ENCODE data around the gene ARHGAP18.

The ARHGAP18 gene

GRCh38 chr6:129651291-129651691 is 58.7 kb downstream of the ARHGAP18 start:
- H3K27me3 ChIP-seq (ENCODE audit: control insufficient read depth, insufficient read depth, low read length) = no peaks in the 10 kb centered on the region
- no peaks in the 10 kb centered on the region for H3K9me3 ChIP-seq (replicated peaks; ENCODE audit: low read length)
- H3K36me3 ChIP-seq (ENCODE audit: insufficient read depth, low read length) = peaks cover 6% of the 10 kb centered on the region
- H3K4me2 ChIP-seq (ENCODE audit: low read length) = no peak overlapping the region
- H3K4me3 ChIP-seq (ENCODE audit: low read length) = no peak overlapping the region
- no peak overlapping the region for H3K9ac ChIP-seq (ENCODE audit: low read depth, low read length)
- peaks cover 36% of the 10 kb centered on the region for H3K4me1 ChIP-seq (ENCODE audit: control insufficient read depth, insufficient read depth, low read length)

GRCh38 chr6:129648819-129649491 is 61.0 kb downstream of the ARHGAP18 start:
- Histone ChIP-seq H3K27me3 (ENCODE audit: control insufficient read depth, insufficient read depth, low read length) (no peaks in the 10 kb centered on the region), H3K4me3 (ENCODE audit: low read length) (no peak overlapping the region), H3K36me3 (ENCODE audit: insufficient read depth, low read length) (peaks cover 6% of the 10 kb centered on the region), H3K4me2 (ENCODE audit: low read length) (no peak overlapping the region), H3K4me1 (ENCODE audit: control insufficient read depth, insufficient read depth, low read length) (peaks cover 60% of the 10 kb centered on the region), H3K9me3 (replicated peaks; ENCODE audit: low read length) (no peaks in the 10 kb centered on the region), H3K9ac (ENCODE audit: low read depth, low read length) (no peak overlapping the region)

GRCh38 chr6:129647044-129647443 is 62.9 kb downstream of the ARHGAP18 start:
- H3K36me3 ChIP-seq (ENCODE audit: insufficient read depth, low read length) = peaks cover 6% of the 10 kb centered on the region
- H3K9ac ChIP-seq (ENCODE audit: low read depth, low read length) = peak overlapping the region; percentile 20
- H3K27me3 ChIP-seq (ENCODE audit: control insufficient read depth, insufficient read depth, low read length) = no peaks in the 10 kb centered on the region
- peaks cover 47% of the 10 kb centered on the region for H3K4me1 ChIP-seq (ENCODE audit: control insufficient read depth, insufficient read depth, low read length)
- H3K4me3 ChIP-seq (ENCODE audit: low read length) = no peak overlapping the region
- H3K9me3 ChIP-seq (replicated peaks; ENCODE audit: low read length) = no peaks in the 10 kb centered on the region
- H3K4me2 ChIP-seq (ENCODE audit: low read length) = peak overlapping the region; percentile 58

- H3K9ac ChIP-seq (ENCODE audit: low read depth, low read length) = peak overlapping the region; percentile 20
- no peaks in the 10 kb centered on the region for H3K9me3 ChIP-seq (replicated peaks; ENCODE audit: low read length)
- no peaks in the 10 kb centered on the region for H3K27me3 ChIP-seq (ENCODE audit: control insufficient read depth, insufficient read depth, low read length)
- H3K4me3 ChIP-seq (ENCODE audit: low read length) = no peak overlapping the region
- peak overlapping the region; percentile 58 for H3K4me2 ChIP-seq (ENCODE audit: low read length)
- H3K36me3 ChIP-seq (ENCODE audit: insufficient read depth, low read length) = peaks cover 6% of the 10 kb centered on the region
- H3K4me1 ChIP-seq (ENCODE audit: control insufficient read depth, insufficient read depth, low read length) = peaks cover 51% of the 10 kb centered on the region
Observed at GRCh38 chr6:129646642-129647041, 63.3 kb downstream of the ARHGAP18 start.

GRCh38 chr6:129645830-129646579 is 64.0 kb downstream of the ARHGAP18 start:
- no peaks in the 10 kb centered on the region for H3K27me3 ChIP-seq (ENCODE audit: control insufficient read depth, insufficient read depth, low read length)
- no peaks in the 10 kb centered on the region for H3K9me3 ChIP-seq (replicated peaks; ENCODE audit: low read length)
- peaks cover 53% of the 10 kb centered on the region for H3K4me1 ChIP-seq (ENCODE audit: control insufficient read depth, insufficient read depth, low read length)
- H3K4me3 ChIP-seq (ENCODE audit: low read length) = peak overlapping the region; percentile 25
- H3K36me3 ChIP-seq (ENCODE audit: insufficient read depth, low read length) = peaks cover 6% of the 10 kb centered on the region
- peak overlapping the region; percentile 55 for H3K9ac ChIP-seq (ENCODE audit: low read depth, low read length)
- peak overlapping the region; percentile 57 for H3K4me2 ChIP-seq (ENCODE audit: low read length)

GRCh38 chr6:129645106-129645829 is 64.7 kb downstream of the ARHGAP18 start:
- Histone ChIP-seq H3K36me3 (ENCODE audit: insufficient read depth, low read length) (peaks cover 10% of the 10 kb centered on the region), H3K4me2 (ENCODE audit: low read length) (peak overlapping the region; percentile 57), H3K9me3 (replicated peaks; ENCODE audit: low read length) (no peaks in the 10 kb centered on the region), H3K27me3 (ENCODE audit: control insufficient read depth, insufficient read depth, low read length) (no peaks in the 10 kb centered on the region), H3K9ac (ENCODE audit: low read depth, low read length) (peak overlapping the region; percentile 55), H3K4me1 (ENCODE audit: control insufficient read depth, insufficient read depth, low read length) (peaks cover 55% of the 10 kb centered on the region), H3K4me3 (ENCODE audit: low read length) (peak overlapping the region; percentile 25)

GRCh38 chr6:129644567-129645015 is 65.4 kb downstream of the ARHGAP18 start:
- H3K9me3 ChIP-seq (replicated peaks; ENCODE audit: low read length) = no peaks in the 10 kb centered on the region
- peaks cover 55% of the 10 kb centered on the region for H3K4me1 ChIP-seq (ENCODE audit: control insufficient read depth, insufficient read depth, low read length)
- H3K4me2 ChIP-seq (ENCODE audit: low read length) = peak overlapping the region; percentile 57
- H3K27me3 ChIP-seq (ENCODE audit: control insufficient read depth, insufficient read depth, low read length) = no peaks in the 10 kb centered on the region
- peak overlapping the region; percentile 55 for H3K9ac ChIP-seq (ENCODE audit: low read depth, low read length)
- H3K4me3 ChIP-seq (ENCODE audit: low read length) = peak overlapping the region; percentile 26
- H3K36me3 ChIP-seq (ENCODE audit: insufficient read depth, low read length) = peaks cover 12% of the 10 kb centered on the region

- Histone ChIP-seq H3K4me2 (ENCODE audit: low read length) (peak overlapping the region; percentile 57), H3K36me3 (ENCODE audit: insufficient read depth, low read length) (peaks cover 17% of the 10 kb centered on the region), H3K4me3 (ENCODE audit: low read length) (no peak overlapping the region), H3K27me3 (ENCODE audit: control insufficient read depth, insufficient read depth, low read length) (no peaks in the 10 kb centered on the region), H3K9ac (ENCODE audit: low read depth, low read length) (peak overlapping the region; percentile 55), H3K9me3 (replicated peaks; ENCODE audit: low read length) (no peaks in the 10 kb centered on the region), H3K4me1 (ENCODE audit: control insufficient read depth, insufficient read depth, low read length) (peaks cover 55% of the 10 kb centered on the region)
Observed at GRCh38 chr6:129643968-129644367, 66.0 kb downstream of the ARHGAP18 start.

GRCh38 chr6:129643176-129643575 is 66.8 kb downstream of the ARHGAP18 start:
- H3K4me1 ChIP-seq (ENCODE audit: control insufficient read depth, insufficient read depth, low read length) = peaks cover 55% of the 10 kb centered on the region
- H3K4me3 ChIP-seq (ENCODE audit: low read length) = no peak overlapping the region
- no peak overlapping the region for H3K9ac ChIP-seq (ENCODE audit: low read depth, low read length)
- H3K9me3 ChIP-seq (replicated peaks; ENCODE audit: low read length) = no peaks in the 10 kb centered on the region
- no peaks in the 10 kb centered on the region for H3K27me3 ChIP-seq (ENCODE audit: control insufficient read depth, insufficient read depth, low read length)
- no peak overlapping the region for H3K4me2 ChIP-seq (ENCODE audit: low read length)
- H3K36me3 ChIP-seq (ENCODE audit: insufficient read depth, low read length) = peaks cover 23% of the 10 kb centered on the region

GRCh38 chr6:129642322-129642721 is 67.7 kb downstream of the ARHGAP18 start:
- H3K27me3 ChIP-seq (ENCODE audit: control insufficient read depth, insufficient read depth, low read length) = no peaks in the 10 kb centered on the region
- peaks cover 50% of the 10 kb centered on the region for H3K4me1 ChIP-seq (ENCODE audit: control insufficient read depth, insufficient read depth, low read length)
- H3K4me3 ChIP-seq (ENCODE audit: low read length) = no peak overlapping the region
- H3K9me3 ChIP-seq (replicated peaks; ENCODE audit: low read length) = no peaks in the 10 kb centered on the region
- H3K9ac ChIP-seq (ENCODE audit: low read depth, low read length) = no peak overlapping the region
- H3K36me3 ChIP-seq (ENCODE audit: insufficient read depth, low read length) = peaks cover 31% of the 10 kb centered on the region
- H3K4me2 ChIP-seq (ENCODE audit: low read length) = no peak overlapping the region

- Histone ChIP-seq H3K9ac (ENCODE audit: low read depth, low read length) (no peak overlapping the region), H3K36me3 (ENCODE audit: insufficient read depth, low read length) (peaks cover 36% of the 10 kb centered on the region), H3K4me1 (ENCODE audit: control insufficient read depth, insufficient read depth, low read length) (peaks cover 40% of the 10 kb centered on the region)
Observed at GRCh38 chr6:129641344-129641743, 68.6 kb downstream of the ARHGAP18 start.

More at GRCh38 chr6:129641344-129641743, 68.6 kb downstream of the ARHGAP18 start:
- H3K4me2 ChIP-seq (ENCODE audit: low read length) = peak overlapping the region; percentile 35
- no peaks in the 10 kb centered on the region for H3K9me3 ChIP-seq (replicated peaks; ENCODE audit: low read length)
- no peaks in the 10 kb centered on the region for H3K27me3 ChIP-seq (ENCODE audit: control insufficient read depth, insufficient read depth, low read length)
- no peak overlapping the region for H3K4me3 ChIP-seq (ENCODE audit: low read length)
